Left ventricle myocardium inferior (tissue), 1 donor: ENCODE results near the gene RELA. TPM values are rescaled to one million over a fixed set of nuclear protein-coding genes. Genes with fewer than 3 reads are reported as not detected.

Experiments used
- DNase-seq: peaks from one replicate; pipeline ENCODE4 v3.0.0-alpha.2; 2020
- H3K27ac ChIP-seq: fragments of 200-600 bp; replicated peaks from 2 replicates; pipeline ENCODE4 v1.8.0; 2021
- H3K27me3 ChIP-seq: fragments of 200-600 bp; 2 replicates; pipeline ENCODE4 v1.8.0; 2021; ENCODE audit warnings: low read depth
- H3K36me3 ChIP-seq: fragments of 200-600 bp; 2 replicates; pipeline ENCODE4 v1.8.0; 2021
- H3K4me1 ChIP-seq: fragments of 200-600 bp; 2 replicates; pipeline ENCODE4 v1.8.0; 2021
- H3K4me3 ChIP-seq: fragments of 200-600 bp; 2 replicates; pipeline ENCODE4 v1.8.0; 2021; ENCODE audit warnings: mild to moderate bottlenecking, moderate library complexity
- H3K9me3 ChIP-seq: fragments of 200-600 bp; replicated peaks from 2 replicates; pipeline ENCODE4 v1.8.0; 2021
- intact Hi-C: fragments of 100-400 bp; cut with micrococcal nuclease; formaldehyde crosslinking; loops from one replicate; pipeline ENCODE4 v1.11.0; 2022
- total RNA-seq: library from RNA; stranded (reverse); fragmentation: NEBNext Ultra II Directional; extraction: Animal tissue kit (Norgen Biotek cat#: 25700); gene quantifications from one replicate; pipeline ENCODE4 v1.2.1, GENCODE V29; 2021
- TF ChIP-seq, protein P1 (sequence below): fragments of 200-600 bp; IDR thresholded peaks from 2 replicates; pipeline ENCODE4 v1.8.0; 2021; ENCODE audit warnings: antibody characterized with exemption, mild to moderate bottlenecking, borderline replicate concordance
- donor health status: DM: no; HTN: yes; CAD: no; lungs with severe emphysema.

The RELA gene
- total RNA-seq, 1 donor from 2014 or later, result 33.8 TPM

- no peaks in the 10 kb centered on the region for H3K9me3 ChIP-seq
- no peak overlapping the region for H3K27ac ChIP-seq
- H3K27me3 ChIP-seq, result no peaks in the 10 kb centered on the region
- TF ChIP-seq, protein P1, sequence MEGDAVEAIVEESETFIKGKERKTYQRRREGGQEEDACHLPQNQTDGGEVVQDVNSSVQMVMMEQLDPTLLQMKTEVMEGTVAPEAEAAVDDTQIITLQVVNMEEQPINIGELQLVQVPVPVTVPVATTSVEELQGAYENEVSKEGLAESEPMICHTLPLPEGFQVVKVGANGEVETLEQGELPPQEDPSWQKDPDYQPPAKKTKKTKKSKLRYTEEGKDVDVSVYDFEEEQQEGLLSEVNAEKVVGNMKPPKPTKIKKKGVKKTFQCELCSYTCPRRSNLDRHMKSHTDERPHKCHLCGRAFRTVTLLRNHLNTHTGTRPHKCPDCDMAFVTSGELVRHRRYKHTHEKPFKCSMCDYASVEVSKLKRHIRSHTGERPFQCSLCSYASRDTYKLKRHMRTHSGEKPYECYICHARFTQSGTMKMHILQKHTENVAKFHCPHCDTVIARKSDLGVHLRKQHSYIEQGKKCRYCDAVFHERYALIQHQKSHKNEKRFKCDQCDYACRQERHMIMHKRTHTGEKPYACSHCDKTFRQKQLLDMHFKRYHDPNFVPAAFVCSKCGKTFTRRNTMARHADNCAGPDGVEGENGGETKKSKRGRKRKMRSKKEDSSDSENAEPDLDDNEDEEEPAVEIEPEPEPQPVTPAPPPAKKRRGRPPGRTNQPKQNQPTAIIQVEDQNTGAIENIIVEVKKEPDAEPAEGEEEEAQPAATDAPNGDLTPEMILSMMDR, result no peak
- intact Hi-C loops, result loop anchor here (5.0 kb wide), 1 partner anchor 355 kb away; no protein-coding TSS in a partner anchor
- H3K4me1 ChIP-seq, result peaks cover 20% of the 10 kb centered on the region
- peaks cover 96% of the 10 kb centered on the region for H3K36me3 ChIP-seq
- DNase-seq, result no peak
- H3K4me3 ChIP-seq, result no peak overlapping the region
Observed at GRCh38 chr11:65622011-65622410, 40.7 kb downstream of the RELA start.

- no peaks in the 10 kb centered on the region for H3K27me3 ChIP-seq
- no peak for DNase-seq
- TF ChIP-seq, protein P1, result no peak
- H3K9me3 ChIP-seq, result no peaks in the 10 kb centered on the region
- intact Hi-C loops, result loop anchor here (5.0 kb wide), 1 partner anchor 356 kb away; no protein-coding TSS in a partner anchor
- H3K4me3 ChIP-seq, result no peak overlapping the region
- H3K4me1 ChIP-seq, result peaks cover 23% of the 10 kb centered on the region
- no peak overlapping the region for H3K27ac ChIP-seq
- H3K36me3 ChIP-seq, result peaks cover 90% of the 10 kb centered on the region
Observed at GRCh38 chr11:65621460-65621859, 41.3 kb downstream of the RELA start.

DNA sequence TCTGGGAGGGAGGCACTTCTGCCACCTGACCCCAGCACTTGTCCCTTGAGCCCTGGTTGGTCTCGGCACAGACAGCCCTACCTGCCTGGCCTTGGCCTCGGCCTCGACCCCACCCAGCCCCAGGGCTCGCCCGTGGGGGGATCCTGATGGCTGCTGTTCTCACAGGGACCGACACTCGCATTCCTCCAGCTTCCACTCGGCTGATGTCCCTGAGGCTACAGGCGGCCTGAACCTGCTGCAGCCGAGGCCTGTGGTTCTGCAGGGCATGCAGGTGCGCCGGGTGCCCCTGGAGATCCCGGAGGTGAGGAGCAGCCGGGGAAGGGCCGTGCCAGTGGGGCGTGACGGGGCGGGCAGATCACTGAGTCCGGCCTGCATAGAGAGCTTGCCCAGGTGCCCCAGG is 42.0 kb downstream of the RELA start:
- Histone ChIP-seq H3K4me3 (no peak overlapping the region), H3K27ac (no peak overlapping the region), H3K36me3 (peaks cover 84% of the 10 kb centered on the region), H3K4me1 (peaks cover 23% of the 10 kb centered on the region), H3K27me3 (no peaks in the 10 kb centered on the region), H3K9me3 (no peaks in the 10 kb centered on the region)
- no peak for DNase-seq
- TF ChIP-seq, protein P1, result no peak
- intact Hi-C loops, result loop anchor here (5.0 kb wide), 1 partner anchor 357 kb away; no protein-coding TSS in a partner anchor

GRCh38 chr11:65619281-65619928 is 43.3 kb downstream of the RELA start:
- no peak overlapping the region for H3K27ac ChIP-seq
- no peak for DNase-seq
- peaks cover 72% of the 10 kb centered on the region for H3K36me3 ChIP-seq
- peaks cover 28% of the 10 kb centered on the region for H3K4me1 ChIP-seq
- no peaks in the 10 kb centered on the region for H3K9me3 ChIP-seq
- no peak overlapping the region for H3K4me3 ChIP-seq
- TF ChIP-seq, protein P1, result no peak
- no peaks in the 10 kb centered on the region for H3K27me3 ChIP-seq
- intact Hi-C loops, result no loop called here

DNA sequence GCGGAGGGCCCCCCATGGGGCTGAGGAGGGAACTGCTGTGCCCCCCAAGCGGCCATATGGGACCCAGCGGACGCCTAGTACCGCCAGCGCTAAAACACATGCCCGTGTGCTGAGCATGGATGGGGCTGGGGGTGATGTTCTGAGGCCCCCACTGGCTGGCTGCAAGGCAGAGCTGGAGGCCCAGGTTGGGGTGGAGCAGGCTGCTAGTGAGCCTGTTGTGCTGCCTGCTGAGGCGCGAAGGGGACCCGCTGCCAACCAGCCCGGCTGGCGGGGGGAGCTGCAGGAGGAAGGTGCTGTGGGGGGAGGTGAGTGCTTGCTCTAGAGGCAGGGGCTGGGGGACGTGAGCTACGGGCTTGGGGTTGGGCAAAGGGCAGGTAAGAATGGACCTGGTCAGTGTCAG is 44.0 kb downstream of the RELA start:
- Histone ChIP-seq H3K36me3 (peaks cover 65% of the 10 kb centered on the region), H3K27me3 (no peaks in the 10 kb centered on the region), H3K9me3 (no peaks in the 10 kb centered on the region), H3K4me3 (no peak overlapping the region), H3K27ac (no peak overlapping the region), H3K4me1 (peaks cover 33% of the 10 kb centered on the region)
- no peak for DNase-seq
- TF ChIP-seq, protein P1, result no peak
- intact Hi-C loops, result no loop called here
